Stimulated activated CD8-positive, alpha-beta memory T cell treated with anti-CD3 and anti-CD28 coated beads, Interleukin-12 subunit alpha, Interleukin-12 subunit beta, amount 100 ng/mL, for 4 hours (primary cell): Measurements from ENCODE around the gene RPL11.
"Not testable (repeated sequence)": the region's sequence is repeated elsewhere in the genome, so short reads cannot be mapped to it uniquely, and the experiment has no call there.

Source experiments
- DNase-seq: peaks from one replicate; pipeline ENCODE4 v3.0.0-alpha.2; 2020; ENCODE audit warnings: low read depth

The RPL11 gene

DNA sequence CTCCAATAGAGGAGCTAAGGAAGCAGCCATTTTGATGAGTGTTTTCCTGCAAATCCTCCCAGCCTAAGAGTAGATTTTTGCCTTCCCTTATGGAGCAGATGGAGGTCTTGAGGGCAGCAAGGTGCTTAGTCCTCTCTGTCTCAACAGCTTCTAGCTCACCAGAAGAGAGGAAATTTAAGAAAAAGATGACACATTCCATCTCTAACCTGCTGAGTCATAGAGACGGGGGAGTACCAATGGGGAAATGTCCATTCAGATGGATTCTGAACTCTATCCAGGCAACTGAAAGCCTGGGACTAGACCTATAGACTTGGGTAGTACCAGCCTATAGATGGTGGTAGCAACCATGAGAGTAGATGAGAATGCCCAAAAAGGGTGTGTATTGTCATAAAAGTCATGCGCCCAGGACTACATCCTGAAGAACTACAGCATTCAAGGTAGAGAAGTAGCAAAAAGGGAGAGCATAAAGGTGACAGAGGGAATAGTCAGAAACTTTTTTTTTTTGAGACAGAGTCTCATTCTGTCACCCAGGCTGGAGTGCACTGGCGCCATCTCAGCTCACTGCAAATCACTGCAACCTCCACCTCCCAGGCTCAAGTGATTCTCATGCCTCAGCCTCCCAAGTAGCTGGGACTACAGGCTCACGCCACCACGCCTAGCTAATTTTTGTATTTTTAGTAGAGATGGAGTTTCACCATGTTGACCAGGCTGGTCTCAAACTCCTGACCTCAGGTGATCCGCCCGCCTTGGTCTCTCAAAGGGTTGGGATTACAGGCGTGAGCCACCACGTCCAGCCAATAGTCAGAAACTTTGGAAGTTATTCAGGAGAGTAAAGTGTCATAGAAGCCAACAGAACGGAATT, 41.0 kb downstream of the RPL11 start:
- no peak for DNase-seq

GRCh38 chr1:23733281-23733680, 41.7 kb downstream of the RPL11 start:
- not testable (repeated sequence) for DNase-seq

DNA sequence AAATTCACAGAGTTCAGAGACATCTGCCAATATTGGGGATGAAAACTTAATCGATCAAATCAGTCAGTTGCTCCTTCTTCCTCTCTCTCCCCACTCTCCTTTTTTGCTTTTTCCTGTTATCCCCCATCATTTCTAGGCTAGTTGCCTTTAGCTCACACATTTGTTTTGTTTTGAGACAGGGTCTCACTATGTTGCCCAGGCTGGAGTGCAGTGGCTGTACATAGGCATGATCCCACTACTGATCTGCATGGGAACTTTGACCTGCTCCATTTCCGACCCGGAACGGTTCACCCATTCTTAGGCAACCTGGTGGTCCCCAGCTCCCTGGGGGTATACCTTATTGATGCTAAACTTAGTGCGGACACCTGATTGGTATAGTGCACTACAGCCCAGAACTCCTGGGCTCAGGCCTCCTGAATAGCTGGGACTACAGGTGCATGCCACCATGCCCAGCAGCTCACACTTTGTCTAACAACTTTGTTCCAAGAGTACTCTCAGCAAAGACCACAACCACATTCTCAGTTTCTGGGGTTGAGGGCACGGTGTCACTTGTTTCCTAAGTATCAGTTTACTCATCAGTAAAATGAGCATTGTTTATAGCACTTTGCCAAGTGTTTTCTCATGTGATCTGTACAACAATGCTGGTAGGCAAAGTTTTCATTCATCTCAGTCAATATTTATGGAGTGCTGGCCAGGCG, 45.0 kb downstream of the RPL11 start:
- no peak for DNase-seq

DNA sequence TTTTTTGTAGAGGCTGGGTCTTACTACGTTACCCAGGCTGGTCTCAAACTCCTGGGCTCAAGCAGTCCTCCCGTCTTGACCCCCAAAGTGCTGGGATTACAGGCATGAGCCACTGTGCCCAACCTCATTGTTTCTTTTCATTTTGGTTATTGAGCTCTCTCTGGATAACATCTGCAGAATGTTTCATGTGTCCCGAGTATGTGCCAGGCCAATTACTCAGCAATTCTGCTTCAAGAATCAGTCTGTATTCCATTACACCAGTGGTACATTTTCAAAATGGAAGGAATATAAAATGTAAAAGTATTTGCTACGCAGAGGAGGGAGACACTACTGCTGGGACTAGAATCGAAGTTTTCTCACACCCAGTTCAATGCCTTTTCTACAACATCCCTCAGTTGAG, 50.0 kb downstream of the RPL11 start:
- DNase-seq = no peak

DNA sequence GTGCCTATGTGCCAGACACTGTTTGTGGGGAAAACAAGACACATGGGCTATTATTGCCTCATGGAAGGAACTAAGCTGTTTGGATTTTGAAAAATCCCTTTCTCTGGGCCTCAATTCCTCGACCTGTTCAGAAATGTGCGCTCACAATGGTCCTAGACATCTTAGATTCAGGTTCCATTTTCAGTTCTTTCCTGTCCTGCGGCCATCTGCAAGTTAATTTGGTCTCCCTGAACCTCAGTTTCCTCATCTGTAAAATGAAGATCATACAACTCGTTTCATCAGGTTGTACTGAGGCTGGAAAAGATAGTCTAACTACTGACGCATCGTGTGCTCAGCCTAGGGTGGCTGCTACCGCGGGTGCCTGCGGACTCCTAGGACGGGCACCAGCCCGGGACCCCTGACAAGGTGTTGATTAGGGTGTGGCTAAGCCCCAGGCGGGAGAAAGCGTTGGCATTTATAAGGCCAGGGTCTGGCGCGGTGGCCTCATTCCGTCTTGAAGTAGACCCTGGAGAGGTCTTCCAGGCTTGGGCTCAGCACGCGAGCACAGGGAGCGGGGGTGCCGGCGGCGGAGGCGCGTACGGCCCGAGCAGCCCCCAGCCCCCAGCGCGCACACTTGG, 51.2 kb downstream of the RPL11 start:
- no peak for DNase-seq

GRCh38 chr1:23743287-23744152, 51.9 kb downstream of the RPL11 start, which contains the start of gene ELOA:
ELOA (plus strand) TSS chr1:23743471; CDS start chr1:23743504, 33 bp downstream.
- DNase-seq = peak; percentile 65

DNA sequence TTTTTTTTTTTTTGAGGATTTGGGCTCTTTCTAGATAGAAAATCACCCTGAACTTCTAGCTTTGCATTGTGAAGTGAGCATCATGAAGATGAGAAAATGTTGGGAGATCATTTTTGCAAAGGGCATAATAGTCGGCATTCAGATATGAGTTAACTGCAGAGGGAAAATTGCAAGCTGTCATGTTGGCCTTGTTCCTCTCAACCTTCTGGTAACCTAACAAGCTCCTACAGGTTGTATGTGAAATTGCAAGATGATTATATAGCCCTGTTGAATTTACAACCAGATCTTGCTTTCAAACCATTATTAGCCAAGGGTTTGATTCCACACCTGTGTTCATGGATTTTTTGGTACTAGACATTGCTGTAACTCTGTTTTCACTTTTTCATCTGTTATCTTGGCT, 53.9 kb downstream of the RPL11 start:
- DNase-seq = no peak
